Dendritic cell treated with granulocyte-macrophage colony-stimulating factor and Interleukin-4, amounts not matched to agents 40 ng/mL and 50 ng/mL, for 4 days (primary cell): ENCODE data around the gene NOXA1.

Experiments
- H3K27ac Mint-ChIP-seq: one replicate; pipeline ENCODE4 v1.8.0; 2022; ENCODE audit warnings: mild to moderate bottlenecking, mixed read lengths
- H3K27me3 Mint-ChIP-seq: one replicate; pipeline ENCODE4 v1.8.0; 2022; ENCODE audit warnings: mild to moderate bottlenecking, mixed read lengths
- H3K36me3 Mint-ChIP-seq: one replicate; pipeline ENCODE4 v1.8.0; 2022; ENCODE audit warnings: low read depth, mixed read lengths
- H3K4me1 Mint-ChIP-seq: one replicate; pipeline ENCODE4 v1.8.0; 2022; ENCODE audit warnings: low read depth, mixed read lengths
- H3K4me3 Mint-ChIP-seq: one replicate; pipeline ENCODE4 v1.8.0; 2022; ENCODE audit warnings: mild to moderate bottlenecking, moderate library complexity, mixed read lengths
- H3K9me3 Mint-ChIP-seq: one replicate; pipeline ENCODE4 v1.8.0; 2022; ENCODE audit warnings: mixed read lengths
- intact Hi-C: fragments of 100-400 bp; cut with micrococcal nuclease; formaldehyde crosslinking; loops from one replicate; pipeline ENCODE4 v1.15.0; 2022

NOXA1 gene

DNA sequence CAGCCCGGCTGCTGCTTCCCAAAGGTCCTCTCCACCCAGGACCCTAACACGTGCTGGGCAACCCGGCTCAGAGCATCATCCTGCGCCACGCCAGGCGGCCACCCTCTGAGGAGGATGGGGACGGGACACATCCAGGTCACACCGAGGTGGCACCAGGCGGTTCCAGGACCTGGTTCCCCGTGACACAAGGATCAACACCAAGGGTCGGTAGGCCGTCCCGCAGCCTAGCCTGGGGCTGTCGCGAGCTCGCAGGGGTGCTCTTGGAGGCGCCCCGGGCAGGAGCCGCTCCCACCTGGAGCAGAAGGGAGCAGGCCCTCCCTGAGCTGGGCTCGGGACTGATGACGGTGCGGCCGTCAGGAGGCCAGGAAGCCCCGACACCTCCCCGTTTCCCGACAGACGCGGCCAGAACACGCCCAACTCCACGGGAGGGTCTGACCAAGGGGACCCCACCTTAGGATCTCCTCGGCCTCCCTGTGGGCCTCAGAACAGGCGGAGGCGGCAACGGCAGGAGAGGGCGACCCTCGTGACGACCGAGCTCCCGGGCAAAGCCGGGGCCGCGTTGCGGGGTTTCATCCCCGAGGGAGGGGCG, 6.5 kb upstream of the NOXA1 start:
- Mint-ChIP-seq H3K27me3 (peaks cover 26% of the 10 kb centered on the region), H3K9me3 (no peaks in the 10 kb centered on the region), H3K4me1 (peaks cover 32% of the 10 kb centered on the region), H3K27ac (no peak overlapping the region), H3K36me3 (peaks cover 18% of the 10 kb centered on the region), H3K4me3 (peak overlapping the region; percentile 70)
- intact Hi-C loops = no loop called here

DNA sequence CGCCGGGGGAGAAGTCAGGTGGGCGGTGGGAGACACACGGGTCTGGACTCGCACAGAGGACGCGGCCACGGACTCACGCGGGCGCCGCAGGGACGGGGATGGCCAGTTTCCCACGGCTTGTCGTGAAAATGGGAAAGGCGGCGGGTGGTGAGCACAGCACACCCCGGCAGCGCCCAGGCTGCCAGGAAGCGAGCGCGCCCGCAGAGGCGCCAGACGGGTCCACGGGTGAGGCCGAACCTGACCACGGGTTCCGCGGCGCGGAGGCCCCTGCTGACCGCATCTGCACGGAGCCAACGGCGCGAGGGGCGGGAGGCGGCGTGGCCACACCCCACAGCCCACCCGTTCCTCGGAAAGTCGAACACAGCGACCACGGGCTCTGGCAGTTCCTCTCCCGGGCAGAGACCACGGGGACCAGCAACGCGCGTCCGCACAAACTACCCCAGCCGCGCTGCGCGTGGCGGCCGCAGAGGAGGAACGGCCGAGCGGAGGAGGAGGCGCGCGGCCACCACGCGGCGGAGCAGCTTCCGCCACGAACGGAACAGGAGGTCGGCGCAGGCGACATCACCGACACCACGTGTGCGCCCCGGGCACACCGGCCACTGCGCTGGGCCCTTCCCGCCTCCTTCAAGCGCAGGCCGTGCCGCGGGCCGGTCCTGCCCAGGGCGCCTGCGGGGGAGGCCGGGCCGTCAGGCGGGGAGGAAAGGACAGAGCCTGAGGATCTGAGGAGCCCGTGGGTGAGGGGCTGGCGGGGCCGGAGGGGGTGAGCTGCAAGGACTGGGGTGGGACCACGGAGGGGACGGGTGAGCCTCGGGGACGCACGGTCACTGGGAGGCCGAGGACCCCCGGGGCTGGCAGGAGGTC, 5.8 kb upstream of the NOXA1 start:
- H3K27me3 Mint-ChIP-seq = peaks cover 19% of the 10 kb centered on the region
- H3K27ac Mint-ChIP-seq = peak overlapping the region; percentile 75
- peak overlapping the region; percentile 70 for H3K4me3 Mint-ChIP-seq

DNA sequence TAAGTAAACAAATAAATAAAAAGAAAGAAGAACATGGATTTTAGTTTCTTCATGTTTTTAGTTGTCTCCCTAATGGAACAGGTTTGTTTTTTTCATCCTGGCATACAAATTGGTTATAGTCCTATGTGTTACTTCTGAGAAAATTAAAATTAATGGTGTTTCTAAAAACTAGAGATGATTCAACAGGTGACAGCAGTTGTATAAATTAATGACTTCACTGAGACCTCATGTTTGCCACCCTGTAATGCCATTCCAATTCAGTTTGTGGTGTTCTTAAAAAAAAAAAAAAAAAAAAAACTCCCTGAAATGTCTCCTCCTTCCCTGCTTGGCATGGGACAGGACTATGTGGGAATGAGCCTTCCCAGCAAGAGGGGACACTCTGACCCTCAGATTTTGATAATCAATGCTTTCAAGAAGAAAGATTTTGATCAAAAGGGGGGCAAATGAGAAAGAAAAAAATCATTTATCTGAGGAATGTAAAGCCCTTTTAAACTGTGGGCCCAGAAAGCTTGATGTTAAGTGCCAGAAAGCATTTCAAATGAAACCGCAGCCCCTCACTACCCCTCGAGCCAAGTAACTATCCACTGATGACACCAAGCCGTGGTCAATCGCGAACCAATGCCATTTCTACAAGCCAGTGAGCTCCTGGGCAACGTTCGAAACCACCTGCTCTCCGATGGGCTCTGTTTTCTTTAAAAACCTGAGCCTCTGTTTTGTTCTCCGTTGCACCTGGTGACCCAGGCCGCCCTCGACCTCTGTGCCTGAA, 1.2 kb upstream of the NOXA1 start:
- peaks cover 2% of the 10 kb centered on the region for H3K27me3 Mint-ChIP-seq

More for the DNA sequence above, 5.8 kb upstream of the NOXA1 start:
- Mint-ChIP-seq H3K4me1 (peaks cover 31% of the 10 kb centered on the region), H3K36me3 (peaks cover 18% of the 10 kb centered on the region), H3K9me3 (no peaks in the 10 kb centered on the region)
- intact Hi-C loops = no loop called here

DNA sequence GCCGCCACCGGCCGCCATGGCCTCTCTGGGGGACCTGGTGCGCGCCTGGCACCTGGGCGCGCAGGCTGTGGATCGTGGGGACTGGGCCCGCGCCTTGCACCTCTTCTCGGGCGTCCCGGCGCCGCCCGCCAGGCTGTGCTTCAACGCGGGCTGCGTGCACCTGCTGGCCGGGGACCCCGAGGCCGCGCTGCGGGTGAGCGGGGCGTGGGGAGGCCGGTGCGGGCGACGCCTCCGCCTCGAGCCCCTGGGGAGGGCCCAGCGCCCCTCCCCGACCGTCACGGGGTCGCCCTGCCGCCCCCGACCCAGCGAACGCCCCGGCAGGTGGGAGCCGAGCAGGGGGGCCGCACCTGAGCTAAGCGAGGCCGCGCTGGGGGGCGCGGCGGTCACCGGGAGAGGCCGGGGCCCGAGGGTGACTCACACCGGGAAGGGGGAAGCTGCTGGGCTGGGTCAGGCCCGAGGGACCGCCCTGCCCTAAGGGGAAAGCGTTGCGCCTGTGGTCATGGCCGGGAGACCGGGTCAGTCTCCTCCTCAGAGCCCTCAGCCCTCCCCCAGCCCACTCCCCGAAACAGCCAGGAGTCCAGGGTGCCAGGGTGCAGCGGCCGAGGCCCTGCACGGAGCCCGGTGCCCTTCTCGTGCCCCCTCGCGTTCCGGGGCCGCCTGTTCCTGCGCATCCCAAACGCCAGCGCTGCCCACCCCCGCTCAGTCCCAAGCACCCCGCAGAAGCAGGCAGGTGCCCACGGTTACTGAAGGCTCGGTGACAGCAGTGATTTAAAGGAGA, 510 bp downstream of the NOXA1 start:
- intact Hi-C loops = no loop called here
- H3K9me3 Mint-ChIP-seq = no peaks in the 10 kb centered on the region
- H3K4me1 Mint-ChIP-seq = peaks cover 17% of the 10 kb centered on the region
- H3K36me3 Mint-ChIP-seq = peaks cover 10% of the 10 kb centered on the region
- peak overlapping the region; percentile 41 for H3K27ac Mint-ChIP-seq
- peaks cover 5% of the 10 kb centered on the region for H3K27me3 Mint-ChIP-seq
- peak overlapping the region; percentile 62 for H3K4me3 Mint-ChIP-seq

More for the DNA sequence above, 1.2 kb upstream of the NOXA1 start:
- intact Hi-C loops = no loop called here
- Mint-ChIP-seq H3K4me1 (peaks cover 22% of the 10 kb centered on the region), H3K9me3 (no peaks in the 10 kb centered on the region), H3K27ac (peak overlapping the region; percentile 73), H3K36me3 (peaks cover 15% of the 10 kb centered on the region), H3K4me3 (peak overlapping the region; percentile 79)

DNA sequence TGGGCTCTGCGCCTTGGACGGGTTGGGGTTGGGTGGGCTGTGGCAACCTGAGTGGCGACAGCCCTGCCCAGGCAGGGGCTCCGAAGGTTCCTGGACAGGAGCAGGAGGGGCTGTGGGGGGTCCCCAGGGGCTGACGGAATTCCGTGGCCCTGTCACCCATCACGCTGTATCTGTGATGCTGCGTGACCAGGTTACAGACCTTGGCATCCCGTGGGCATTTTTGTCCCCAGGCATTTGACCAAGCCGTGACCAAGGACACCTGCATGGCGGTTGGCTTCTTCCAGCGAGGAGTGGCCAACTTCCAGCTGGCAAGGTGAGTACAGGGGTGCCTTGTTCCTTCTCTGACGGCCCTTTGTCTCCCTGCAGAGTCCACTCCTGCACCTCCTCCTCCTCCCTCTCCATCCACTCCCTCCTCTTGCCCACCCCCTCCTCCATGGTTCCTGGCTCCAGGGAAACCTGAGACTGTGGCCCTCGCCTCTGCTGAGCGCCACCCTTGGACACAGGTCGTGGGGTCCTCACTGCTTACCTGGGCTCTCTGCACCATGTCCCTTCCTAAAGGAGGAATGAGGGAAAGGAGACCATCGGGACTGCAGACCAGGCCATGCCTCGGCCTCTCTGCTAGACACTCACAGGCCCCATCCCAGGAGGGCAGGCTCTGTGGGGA, 3.0 kb downstream of the NOXA1 start:
- Mint-ChIP-seq H3K27me3 (peaks cover 9% of the 10 kb centered on the region), H3K4me3 (no peak overlapping the region), H3K36me3 (peaks cover 4% of the 10 kb centered on the region), H3K9me3 (no peaks in the 10 kb centered on the region), H3K27ac (no peak overlapping the region), H3K4me1 (peaks cover 17% of the 10 kb centered on the region)
- intact Hi-C loops = no loop called here

DNA sequence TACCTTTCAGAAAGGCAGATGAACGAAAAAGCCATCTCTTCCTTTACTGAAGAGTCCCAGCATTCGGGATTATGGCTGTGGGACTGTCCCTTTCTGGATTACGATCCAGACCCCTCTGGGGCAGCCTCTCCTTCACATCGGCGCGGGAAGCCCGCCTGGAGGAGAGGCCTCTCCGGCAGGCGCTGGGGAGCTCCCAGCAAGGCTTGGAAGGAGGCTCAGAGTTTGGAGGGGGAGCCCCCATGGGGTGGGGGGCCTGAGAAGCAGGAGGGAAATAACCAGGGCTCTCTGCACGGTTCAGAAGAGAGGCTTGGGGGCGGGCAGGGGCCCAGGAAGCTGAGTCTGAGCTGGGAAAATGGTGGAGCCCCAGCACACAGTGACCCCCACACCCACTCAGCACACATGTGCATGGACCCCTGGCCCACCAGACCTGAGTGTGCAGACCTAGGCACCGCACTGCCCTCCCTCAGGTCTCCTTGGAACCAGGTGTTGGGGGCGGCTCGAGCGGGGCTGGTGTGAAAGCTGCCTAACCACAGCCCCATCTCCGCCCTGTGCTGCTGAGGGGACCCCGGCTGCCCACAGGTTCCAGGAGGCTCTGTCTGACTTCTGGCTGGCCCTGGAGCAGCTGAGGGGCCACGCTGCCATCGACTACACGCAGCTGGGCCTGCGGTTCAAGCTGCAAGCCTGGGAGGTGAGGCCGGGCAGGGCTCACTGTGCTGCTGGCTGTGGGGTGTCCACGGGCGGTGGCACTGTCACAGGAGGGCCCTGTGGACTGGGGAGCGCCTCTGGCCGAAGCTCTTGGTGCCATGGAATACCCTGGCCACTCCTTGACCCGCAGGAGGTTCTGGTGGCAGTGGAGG, 4.5 kb downstream of the NOXA1 start:
- Mint-ChIP-seq H3K27ac (no peak overlapping the region), H3K4me3 (no peak overlapping the region)
- intact Hi-C loops = no loop called here

DNA sequence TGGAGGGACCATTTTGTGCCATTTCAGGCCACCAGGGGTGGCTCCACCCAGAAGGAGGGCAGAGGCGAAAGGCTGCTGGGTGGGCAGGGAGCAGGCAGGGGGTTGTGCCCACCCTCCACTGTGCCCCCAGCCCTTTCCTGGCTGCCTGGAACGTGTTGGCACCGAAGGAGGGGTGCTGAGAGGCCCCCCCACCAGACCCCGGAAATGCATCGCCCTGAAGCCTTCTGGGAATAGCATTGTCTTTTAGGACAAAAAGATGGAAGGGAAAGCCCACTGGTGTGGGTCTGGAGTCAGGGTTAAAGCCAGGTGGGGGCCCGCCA, 5.1 kb downstream of the NOXA1 start:
- H3K4me3 Mint-ChIP-seq = no peak overlapping the region
- intact Hi-C loops = no loop called here

More for the DNA sequence above, 4.5 kb downstream of the NOXA1 start:
- H3K9me3 Mint-ChIP-seq = no peaks in the 10 kb centered on the region
- peaks cover 4% of the 10 kb centered on the region for H3K36me3 Mint-ChIP-seq
- H3K4me1 Mint-ChIP-seq = peaks cover 12% of the 10 kb centered on the region
- peaks cover 11% of the 10 kb centered on the region for H3K27me3 Mint-ChIP-seq

DNA sequence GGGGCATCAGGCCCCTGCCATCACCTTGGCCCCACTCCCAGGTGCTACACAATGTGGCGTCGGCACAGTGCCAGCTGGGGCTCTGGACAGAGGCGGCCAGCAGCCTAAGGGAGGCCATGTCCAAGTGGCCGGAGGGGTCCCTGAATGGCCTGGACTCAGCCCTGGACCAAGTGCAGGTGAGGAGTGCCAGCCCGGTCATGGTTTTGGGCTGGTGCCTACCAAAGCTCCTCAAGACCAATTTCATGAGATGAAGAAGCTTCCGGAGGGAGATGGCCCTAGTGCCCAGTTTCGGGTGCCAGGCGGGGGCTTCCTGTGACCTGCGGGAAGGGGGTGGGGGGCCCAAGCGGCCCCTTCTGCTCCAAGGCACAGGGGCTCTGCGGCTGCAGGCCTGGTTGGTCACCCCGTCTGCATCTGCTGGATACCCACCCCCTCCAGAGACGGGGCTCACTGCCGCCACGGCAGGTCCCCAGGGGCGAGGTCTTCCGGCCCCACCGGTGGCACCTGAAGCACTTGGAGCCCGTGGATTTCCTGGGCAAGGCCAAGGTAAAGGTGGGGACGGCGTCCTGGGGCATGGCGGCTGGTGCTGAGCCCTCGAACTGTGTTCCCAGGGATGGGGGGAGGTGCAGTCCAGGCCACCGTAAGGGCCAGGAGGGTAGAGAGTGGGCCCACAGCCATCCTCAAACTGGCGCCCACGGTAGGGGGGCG, 5.8 kb downstream of the NOXA1 start:
- H3K36me3 Mint-ChIP-seq = peaks cover 4% of the 10 kb centered on the region
- peaks cover 13% of the 10 kb centered on the region for H3K27me3 Mint-ChIP-seq
- H3K4me1 Mint-ChIP-seq = peaks cover 12% of the 10 kb centered on the region
- no peaks in the 10 kb centered on the region for H3K9me3 Mint-ChIP-seq
- no peak overlapping the region for H3K4me3 Mint-ChIP-seq
- H3K27ac Mint-ChIP-seq = no peak overlapping the region
- intact Hi-C loops = no loop called here

More for the DNA sequence above, 5.1 kb downstream of the NOXA1 start:
- Mint-ChIP-seq H3K9me3 (no peaks in the 10 kb centered on the region), H3K27ac (no peak overlapping the region), H3K36me3 (peaks cover 4% of the 10 kb centered on the region), H3K4me1 (peaks cover 12% of the 10 kb centered on the region), H3K27me3 (peaks cover 11% of the 10 kb centered on the region)

DNA sequence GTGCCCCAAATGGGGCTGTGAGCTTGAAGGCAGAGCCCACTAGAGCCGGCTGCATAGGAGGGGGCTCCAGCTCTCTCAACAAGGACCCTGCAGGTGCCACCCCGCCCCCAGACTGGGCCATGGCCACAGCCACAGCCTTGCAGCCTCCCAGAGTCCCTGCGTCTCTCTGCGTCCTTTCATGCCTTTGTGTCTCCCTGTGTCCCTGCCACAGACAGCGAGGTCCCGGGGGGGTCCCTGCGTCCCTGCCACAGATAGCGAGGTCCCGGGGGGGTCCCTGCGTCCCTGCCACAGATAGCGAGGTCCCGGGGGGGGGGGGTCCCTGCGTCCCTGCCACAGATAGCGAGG, 6.3 kb downstream of the NOXA1 start:
- H3K27me3 Mint-ChIP-seq = peaks cover 17% of the 10 kb centered on the region
- intact Hi-C loops = no loop called here
- H3K27ac Mint-ChIP-seq = no peak overlapping the region

DNA sequence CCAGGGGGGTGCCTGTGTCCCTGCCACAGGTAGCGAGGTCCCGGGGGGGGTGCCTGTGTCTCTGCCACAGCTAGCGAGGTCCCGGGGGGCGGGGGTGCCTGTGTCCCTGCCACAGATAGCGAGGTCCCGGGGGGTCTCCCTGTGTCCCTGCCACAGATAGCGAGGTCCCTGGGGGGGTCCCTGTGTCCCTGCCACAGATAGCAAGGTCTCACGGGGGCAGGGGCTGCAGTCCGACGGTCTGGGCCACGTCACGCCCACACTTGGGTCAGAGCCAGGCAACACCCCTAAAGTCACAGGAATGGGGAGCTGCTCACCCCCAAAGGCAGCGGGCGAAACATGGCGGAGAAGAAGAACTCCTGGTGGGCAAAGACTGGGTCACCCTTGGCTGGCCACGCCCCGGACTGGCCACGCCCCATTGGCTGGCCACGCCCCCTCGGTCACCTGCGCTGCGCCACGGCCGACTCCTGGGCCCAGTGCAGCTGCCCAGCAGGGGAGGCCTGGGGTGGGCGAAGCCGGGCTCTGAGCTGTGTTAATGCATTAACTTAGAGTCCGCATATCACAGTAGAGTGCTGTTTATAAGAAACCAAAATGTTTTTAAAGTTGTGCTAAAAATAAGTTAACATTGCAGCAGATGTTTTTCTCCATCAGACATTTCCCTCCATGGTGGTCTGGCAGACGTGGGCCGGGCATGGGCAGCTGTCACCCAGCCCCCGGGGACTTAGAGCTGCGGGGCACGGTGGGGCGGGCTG, 7.0 kb downstream of the NOXA1 start:
- Mint-ChIP-seq H3K36me3 (peaks cover 4% of the 10 kb centered on the region), H3K9me3 (no peaks in the 10 kb centered on the region), H3K4me1 (peaks cover under 1% of the 10 kb centered on the region), H3K27ac (no peak overlapping the region), H3K27me3 (peaks cover 23% of the 10 kb centered on the region), H3K4me3 (no peak overlapping the region)
- intact Hi-C loops = no loop called here

More for the DNA sequence above, 6.3 kb downstream of the NOXA1 start:
- no peak overlapping the region for H3K4me3 Mint-ChIP-seq
- H3K4me1 Mint-ChIP-seq = peaks cover 6% of the 10 kb centered on the region
- no peaks in the 10 kb centered on the region for H3K9me3 Mint-ChIP-seq
- H3K36me3 Mint-ChIP-seq = peaks cover 4% of the 10 kb centered on the region

DNA sequence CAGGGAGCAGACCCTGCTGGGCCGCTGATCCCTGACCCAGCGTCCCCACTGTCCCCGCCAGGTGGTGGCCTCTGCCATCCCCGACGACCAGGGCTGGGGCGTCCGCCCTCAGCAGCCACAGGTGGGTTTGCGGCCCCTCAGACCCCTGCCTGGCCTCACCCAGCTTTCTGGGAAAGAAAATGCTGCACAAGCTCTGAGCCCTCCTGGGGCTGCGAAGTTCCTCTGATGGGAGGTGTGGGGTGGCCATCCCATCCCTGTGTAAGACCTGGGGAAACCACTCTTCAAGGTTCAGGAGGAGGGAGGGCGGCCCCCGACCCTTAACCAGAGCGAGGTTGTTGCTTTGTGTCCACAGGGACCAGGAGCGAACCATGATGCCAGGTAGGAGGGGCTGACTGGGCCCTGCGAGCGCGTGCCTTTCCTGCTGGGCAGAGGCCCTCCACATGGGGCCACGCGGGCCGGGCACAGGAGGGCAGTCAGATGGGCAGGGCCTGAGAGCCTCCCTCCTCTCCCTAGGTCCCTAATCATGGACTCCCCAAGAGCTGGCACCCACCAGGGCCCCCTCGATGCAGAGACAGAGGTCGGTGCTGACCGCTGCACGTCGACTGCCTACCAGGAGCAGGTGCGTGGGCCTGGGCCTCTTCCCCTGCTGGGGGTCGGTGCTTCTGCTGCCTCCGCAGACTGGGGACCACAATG, 7.7 kb downstream of the NOXA1 start:
- H3K27ac Mint-ChIP-seq = no peak overlapping the region
- peaks cover 4% of the 10 kb centered on the region for H3K36me3 Mint-ChIP-seq
- H3K9me3 Mint-ChIP-seq = no peaks in the 10 kb centered on the region
- intact Hi-C loops = no loop called here
- H3K4me3 Mint-ChIP-seq = no peak overlapping the region
- H3K4me1 Mint-ChIP-seq = no peaks in the 10 kb centered on the region
- H3K27me3 Mint-ChIP-seq = peaks cover 29% of the 10 kb centered on the region
